Measurements from ENCODE around the gene MANF. TPM values are rescaled to one million over a fixed set of nuclear protein-coding genes. Genes with fewer than 3 reads are reported as not detected.

The MANF gene
- total and polyA plus RNA-seq, 7 donors, result 12.2 to 138 (median 21.0) TPM

- intact Hi-C loops (cut with DNase I), result no loop called here
- no peak for DNase-seq
- Histone ChIP-seq H3K4me3 (no peak overlapping the region), H3K9me3 (no peaks in the 10 kb centered on the region), H3K36me3 (no peaks in the 10 kb centered on the region), H3K27ac (no peak overlapping the region), H3K27me3 (no peaks in the 10 kb centered on the region), H3K4me1 (no peaks in the 10 kb centered on the region)
- 66 to 75% methylated on average over 8 of the region's 8 CpGs for WGBS, 2 donors
- TF ChIP-seq POLR2AphosphoS5 (IDR thresholded peaks at IDR 0.05), result no peak
- TF ChIP-seq, protein P1, sequence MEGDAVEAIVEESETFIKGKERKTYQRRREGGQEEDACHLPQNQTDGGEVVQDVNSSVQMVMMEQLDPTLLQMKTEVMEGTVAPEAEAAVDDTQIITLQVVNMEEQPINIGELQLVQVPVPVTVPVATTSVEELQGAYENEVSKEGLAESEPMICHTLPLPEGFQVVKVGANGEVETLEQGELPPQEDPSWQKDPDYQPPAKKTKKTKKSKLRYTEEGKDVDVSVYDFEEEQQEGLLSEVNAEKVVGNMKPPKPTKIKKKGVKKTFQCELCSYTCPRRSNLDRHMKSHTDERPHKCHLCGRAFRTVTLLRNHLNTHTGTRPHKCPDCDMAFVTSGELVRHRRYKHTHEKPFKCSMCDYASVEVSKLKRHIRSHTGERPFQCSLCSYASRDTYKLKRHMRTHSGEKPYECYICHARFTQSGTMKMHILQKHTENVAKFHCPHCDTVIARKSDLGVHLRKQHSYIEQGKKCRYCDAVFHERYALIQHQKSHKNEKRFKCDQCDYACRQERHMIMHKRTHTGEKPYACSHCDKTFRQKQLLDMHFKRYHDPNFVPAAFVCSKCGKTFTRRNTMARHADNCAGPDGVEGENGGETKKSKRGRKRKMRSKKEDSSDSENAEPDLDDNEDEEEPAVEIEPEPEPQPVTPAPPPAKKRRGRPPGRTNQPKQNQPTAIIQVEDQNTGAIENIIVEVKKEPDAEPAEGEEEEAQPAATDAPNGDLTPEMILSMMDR (IDR thresholded peaks at IDR 0.05), result no peak
- no peak for TF ChIP-seq EP300 (IDR thresholded peaks at IDR 0.05)
- no peak for TF ChIP-seq POLR2A (IDR thresholded peaks at IDR 0.05)
Observed at GRCh38 chr3:51355891-51356578, 29.1 kb upstream of the MANF start.

GRCh38 chr3:51357856-51358255 lies 27.2 kb upstream of the MANF start:
- WGBS, 2 donors, result 69 to 71% methylated on average over 4 of the region's 4 CpGs
- TF ChIP-seq, protein P1 (IDR thresholded peaks at IDR 0.05), result no peak
- no peak for TF ChIP-seq POLR2AphosphoS5 (IDR thresholded peaks at IDR 0.05)
- TF ChIP-seq EP300 (IDR thresholded peaks at IDR 0.05), result no peak
- TF ChIP-seq POLR2A (IDR thresholded peaks at IDR 0.05), result no peak
- no peaks in the 10 kb centered on the region for H3K9me3 ChIP-seq
- no peak for DNase-seq
- no peak overlapping the region for H3K27ac ChIP-seq
- no peaks in the 10 kb centered on the region for H3K4me1 ChIP-seq
- H3K4me3 ChIP-seq, result no peak overlapping the region
- intact Hi-C loops (cut with DNase I), result no loop called here
- H3K27me3 ChIP-seq, result no peaks in the 10 kb centered on the region
- H3K36me3 ChIP-seq, result no peaks in the 10 kb centered on the region

- Histone ChIP-seq H3K27me3 (no peaks in the 10 kb centered on the region), H3K9me3 (no peaks in the 10 kb centered on the region), H3K27ac (no peak overlapping the region), H3K4me1 (no peaks in the 10 kb centered on the region), H3K36me3 (no peaks in the 10 kb centered on the region), H3K4me3 (no peak overlapping the region)
- WGBS, 2 donors, result 78 to 80% methylated on average over 3 of the region's 3 CpGs
- intact Hi-C loops (cut with DNase I), result no loop called here
- no peak for DNase-seq
- TF ChIP-seq POLR2A (IDR thresholded peaks at IDR 0.05), result no peak
- no peak for TF ChIP-seq EP300 (IDR thresholded peaks at IDR 0.05)
- no peak for TF ChIP-seq POLR2AphosphoS5 (IDR thresholded peaks at IDR 0.05)
- TF ChIP-seq, protein P1 (IDR thresholded peaks at IDR 0.05), result no peak
Observed at GRCh38 chr3:51358981-51359380, 26.1 kb upstream of the MANF start.

DNA sequence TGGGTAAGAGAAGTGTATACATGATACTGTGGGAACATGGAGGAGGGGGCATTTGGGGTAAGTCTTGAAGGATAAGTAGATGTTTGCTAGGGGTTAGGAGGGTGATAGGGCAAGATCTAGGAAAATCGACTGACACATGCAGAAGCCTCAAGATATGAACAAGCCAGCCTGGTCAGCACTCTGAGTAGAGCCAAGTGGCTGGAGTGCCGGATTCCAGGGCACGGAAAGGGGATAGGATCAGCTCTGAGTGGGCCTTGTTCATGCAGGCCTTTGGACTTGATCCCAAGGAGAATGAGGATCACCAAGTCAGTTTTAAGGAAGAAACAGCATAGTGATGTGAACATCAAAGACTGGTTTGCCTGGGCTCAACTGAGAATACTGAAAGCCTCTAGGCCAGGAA lies 24.3 kb upstream of the MANF start:
- Histone ChIP-seq H3K27ac (no peak overlapping the region), H3K27me3 (no peaks in the 10 kb centered on the region), H3K4me3 (no peak overlapping the region), H3K4me1 (no peaks in the 10 kb centered on the region), H3K9me3 (no peaks in the 10 kb centered on the region), H3K36me3 (no peaks in the 10 kb centered on the region)
- TF ChIP-seq POLR2A (IDR thresholded peaks at IDR 0.05) (no peak), EP300 (IDR thresholded peaks at IDR 0.05) (no peak), POLR2AphosphoS5 (IDR thresholded peaks at IDR 0.05) (no peak)
- TF ChIP-seq, protein P1 (IDR thresholded peaks at IDR 0.05), result no peak
- 86 to 92% methylated on average over 3 of the region's 3 CpGs for WGBS, 2 donors
- DNase-seq, result no peak
- intact Hi-C loops (cut with DNase I), result no loop called here

DNA sequence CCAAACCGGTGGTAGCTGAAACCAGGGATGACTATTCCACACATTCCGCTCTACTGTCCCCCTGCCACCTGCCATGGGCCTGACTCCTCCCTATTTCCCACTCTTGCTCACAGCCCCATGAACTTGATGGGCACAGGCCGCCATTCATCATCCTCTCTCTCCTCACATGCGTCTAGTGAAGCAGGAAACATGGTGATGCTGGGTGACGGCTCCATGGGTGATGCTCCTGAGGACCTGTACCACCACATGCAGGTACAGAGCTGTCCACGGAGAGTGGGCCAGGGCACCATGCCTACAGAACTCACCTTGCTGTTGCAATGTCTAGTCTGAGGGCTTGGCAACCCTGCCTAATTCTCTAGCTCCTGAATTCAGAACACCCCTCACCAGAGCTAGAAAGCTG lies 23.3 kb upstream of the MANF start:
- DNase-seq, result no peak
- Histone ChIP-seq H3K4me1 (no peaks in the 10 kb centered on the region), H3K36me3 (no peaks in the 10 kb centered on the region), H3K9me3 (no peaks in the 10 kb centered on the region), H3K27ac (no peak overlapping the region), H3K27me3 (no peaks in the 10 kb centered on the region), H3K4me3 (no peak overlapping the region)
- TF ChIP-seq EP300 (IDR thresholded peaks at IDR 0.05), result no peak
- TF ChIP-seq, protein P1 (IDR thresholded peaks at IDR 0.05), result no peak
- no peak for TF ChIP-seq POLR2AphosphoS5 (IDR thresholded peaks at IDR 0.05)
- TF ChIP-seq POLR2A (IDR thresholded peaks at IDR 0.05), result no peak
- 91% methylated on average over 6 of the region's 6 CpGs for WGBS, 2 donors
- intact Hi-C loops (cut with DNase I), result no loop called here

Data from sigmoid colon (tissue), 7 donors.